Measurements from ENCODE around the gene PDIK1L.

Gene PDIK1L

DNA sequence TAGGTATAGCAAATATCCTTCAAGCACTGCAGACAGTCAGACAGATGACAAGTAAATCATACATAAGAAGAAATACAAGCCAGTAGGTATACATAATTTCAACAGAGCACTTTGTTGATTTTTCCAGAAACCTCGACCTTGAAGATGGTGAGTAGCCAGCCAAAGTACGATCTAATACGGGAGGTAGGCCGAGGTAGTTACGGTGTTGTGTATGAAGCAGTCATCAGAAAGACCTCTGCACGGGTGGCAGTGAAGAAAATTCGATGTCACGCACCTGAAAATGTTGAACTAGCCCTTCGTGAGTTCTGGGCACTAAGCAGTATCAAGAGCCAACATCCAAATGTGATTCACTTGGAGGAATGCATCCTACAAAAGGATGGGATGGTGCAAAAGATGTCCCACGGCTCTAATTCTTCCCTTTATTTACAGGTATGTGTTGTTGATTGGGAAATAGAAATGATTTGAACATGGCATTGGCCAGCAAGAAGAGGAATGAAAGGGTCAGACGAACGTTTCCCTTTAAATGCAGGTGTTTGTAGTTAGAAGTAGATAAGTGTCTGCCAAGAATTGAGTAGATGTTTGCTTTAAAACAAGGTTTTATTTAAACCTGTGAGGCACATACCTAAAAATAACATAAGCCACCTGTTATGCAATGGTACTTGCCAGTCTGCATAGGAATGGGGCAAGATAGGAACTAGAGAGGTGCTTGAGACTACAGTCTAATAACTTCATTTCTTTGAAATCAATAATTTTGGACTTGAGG lies 2.7 kb downstream of the PDIK1L start:
- peak overlapping the region; percentile 59 to 79 (median 71) for H3K4me3 Mint-ChIP-seq
- H3K4me1 Mint-ChIP-seq = peaks cover 30% of the 10 kb centered on the region

GRCh38 chr1:26119892-26120608 lies 8.4 kb downstream of the PDIK1L start:
- no peak overlapping the region for H3K4me3 Mint-ChIP-seq
- no peaks in the 10 kb centered on the region for H3K27me3 Mint-ChIP-seq (ENCODE audit: low read depth)
- no peaks in the 10 kb centered on the region for H3K4me1 Mint-ChIP-seq
- H3K36me3 Mint-ChIP-seq (ENCODE audit: low read depth) = peaks cover 45% of the 10 kb centered on the region
- no peak overlapping the region for H3K27ac Mint-ChIP-seq
- no peaks in the 10 kb centered on the region for H3K9me3 Mint-ChIP-seq
- TF ChIP-seq, protein P1, sequence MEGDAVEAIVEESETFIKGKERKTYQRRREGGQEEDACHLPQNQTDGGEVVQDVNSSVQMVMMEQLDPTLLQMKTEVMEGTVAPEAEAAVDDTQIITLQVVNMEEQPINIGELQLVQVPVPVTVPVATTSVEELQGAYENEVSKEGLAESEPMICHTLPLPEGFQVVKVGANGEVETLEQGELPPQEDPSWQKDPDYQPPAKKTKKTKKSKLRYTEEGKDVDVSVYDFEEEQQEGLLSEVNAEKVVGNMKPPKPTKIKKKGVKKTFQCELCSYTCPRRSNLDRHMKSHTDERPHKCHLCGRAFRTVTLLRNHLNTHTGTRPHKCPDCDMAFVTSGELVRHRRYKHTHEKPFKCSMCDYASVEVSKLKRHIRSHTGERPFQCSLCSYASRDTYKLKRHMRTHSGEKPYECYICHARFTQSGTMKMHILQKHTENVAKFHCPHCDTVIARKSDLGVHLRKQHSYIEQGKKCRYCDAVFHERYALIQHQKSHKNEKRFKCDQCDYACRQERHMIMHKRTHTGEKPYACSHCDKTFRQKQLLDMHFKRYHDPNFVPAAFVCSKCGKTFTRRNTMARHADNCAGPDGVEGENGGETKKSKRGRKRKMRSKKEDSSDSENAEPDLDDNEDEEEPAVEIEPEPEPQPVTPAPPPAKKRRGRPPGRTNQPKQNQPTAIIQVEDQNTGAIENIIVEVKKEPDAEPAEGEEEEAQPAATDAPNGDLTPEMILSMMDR (IDR thresholded peaks at IDR 0.05; ENCODE audit: unreplicated experiment in 3 of 3) = no peak

More for the DNA sequence above, 2.7 kb downstream of the PDIK1L start:
- TF ChIP-seq, protein P1 (IDR thresholded peaks at IDR 0.05; ENCODE audit: unreplicated experiment in 3 of 3) = no peak
- Mint-ChIP-seq H3K36me3 (ENCODE audit: low read depth) (peaks cover 35% of the 10 kb centered on the region), H3K9me3 (no peaks in the 10 kb centered on the region), H3K27me3 (ENCODE audit: low read depth) (no peaks in the 10 kb centered on the region), H3K27ac (peak overlapping the region in 1 of 3 experiments; percentile 42)

DNA sequence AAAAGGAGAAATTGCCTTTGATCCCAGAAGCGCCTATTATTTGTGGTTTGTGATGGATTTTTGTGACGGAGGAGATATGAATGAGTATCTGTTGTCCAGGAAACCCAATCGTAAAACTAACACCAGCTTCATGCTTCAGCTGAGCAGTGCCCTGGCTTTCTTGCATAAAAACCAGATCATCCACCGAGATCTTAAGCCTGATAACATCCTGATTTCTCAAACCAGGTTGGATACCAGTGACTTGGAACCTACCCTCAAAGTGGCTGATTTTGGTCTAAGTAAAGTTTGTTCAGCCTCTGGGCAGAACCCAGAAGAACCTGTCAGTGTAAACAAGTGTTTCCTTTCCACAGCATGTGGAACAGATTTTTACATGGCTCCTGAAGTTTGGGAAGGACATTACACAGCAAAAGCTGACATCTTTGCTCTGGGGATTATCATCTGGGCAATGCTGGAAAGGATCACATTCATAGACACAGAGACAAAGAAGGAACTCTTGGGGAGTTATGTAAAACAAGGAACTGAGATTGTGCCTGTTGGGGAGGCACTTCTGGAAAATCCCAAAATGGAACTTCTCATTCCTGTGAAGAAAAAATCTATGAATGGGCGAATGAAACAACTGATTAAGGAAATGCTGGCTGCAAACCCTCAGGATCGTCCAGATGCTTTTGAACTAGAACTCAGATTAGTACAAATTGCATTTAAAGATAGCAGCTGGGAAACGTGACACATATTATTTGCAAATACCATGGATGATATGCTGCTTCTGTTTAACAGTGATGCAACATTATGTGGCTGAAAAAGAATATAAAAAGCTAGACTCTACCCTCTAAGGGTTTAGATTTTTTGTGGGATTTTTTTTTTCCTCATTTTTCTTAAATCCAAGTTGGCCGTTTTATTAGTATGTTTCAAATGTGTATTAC lies 10.5 kb downstream of the PDIK1L start:
- Mint-ChIP-seq H3K27me3 (ENCODE audit: low read depth) (no peaks in the 10 kb centered on the region), H3K4me1 (no peaks in the 10 kb centered on the region), H3K27ac (no peak overlapping the region), H3K9me3 (no peaks in the 10 kb centered on the region), H3K4me3 (no peak overlapping the region), H3K36me3 (ENCODE audit: low read depth) (peaks cover 41% of the 10 kb centered on the region)
- TF ChIP-seq, protein P1 (IDR thresholded peaks at IDR 0.05; ENCODE audit: unreplicated experiment in 3 of 3) = no peak

- Mint-ChIP-seq H3K27me3 (ENCODE audit: low read depth) (no peaks in the 10 kb centered on the region), H3K36me3 (ENCODE audit: low read depth) (peaks cover 32% of the 10 kb centered on the region)
- TF ChIP-seq, protein P1 (IDR thresholded peaks at IDR 0.05; ENCODE audit: unreplicated experiment in 3 of 3) = no peak
Measured at GRCh38 chr1:26122988-26123973, 11.7 kb downstream of the PDIK1L start.

More at GRCh38 chr1:26122988-26123973, 11.7 kb downstream of the PDIK1L start:
- Mint-ChIP-seq H3K4me1 (peaks cover 6% of the 10 kb centered on the region), H3K27ac (no peak overlapping the region), H3K9me3 (no peaks in the 10 kb centered on the region), H3K4me3 (no peak overlapping the region)

Data from nephron (organoid).